GM18868 (cell line): ENCODE measurements around the gene AGPAT1.
"Not testable (repeated sequence)": the region's sequence is repeated elsewhere in the genome, so short reads cannot be mapped to it uniquely, and the experiment has no call there.

Source experiments
- ATAC-seq: cut with Tn5 transposase; IDR thresholded peaks from one replicate; pipeline ENCODE4 v1.9.1; 2021; ENCODE audit warnings: mild to moderate bottlenecking, moderate library complexity; ENCODE audit not compliant: unreplicated experiment

AGPAT1 gene

DNA sequence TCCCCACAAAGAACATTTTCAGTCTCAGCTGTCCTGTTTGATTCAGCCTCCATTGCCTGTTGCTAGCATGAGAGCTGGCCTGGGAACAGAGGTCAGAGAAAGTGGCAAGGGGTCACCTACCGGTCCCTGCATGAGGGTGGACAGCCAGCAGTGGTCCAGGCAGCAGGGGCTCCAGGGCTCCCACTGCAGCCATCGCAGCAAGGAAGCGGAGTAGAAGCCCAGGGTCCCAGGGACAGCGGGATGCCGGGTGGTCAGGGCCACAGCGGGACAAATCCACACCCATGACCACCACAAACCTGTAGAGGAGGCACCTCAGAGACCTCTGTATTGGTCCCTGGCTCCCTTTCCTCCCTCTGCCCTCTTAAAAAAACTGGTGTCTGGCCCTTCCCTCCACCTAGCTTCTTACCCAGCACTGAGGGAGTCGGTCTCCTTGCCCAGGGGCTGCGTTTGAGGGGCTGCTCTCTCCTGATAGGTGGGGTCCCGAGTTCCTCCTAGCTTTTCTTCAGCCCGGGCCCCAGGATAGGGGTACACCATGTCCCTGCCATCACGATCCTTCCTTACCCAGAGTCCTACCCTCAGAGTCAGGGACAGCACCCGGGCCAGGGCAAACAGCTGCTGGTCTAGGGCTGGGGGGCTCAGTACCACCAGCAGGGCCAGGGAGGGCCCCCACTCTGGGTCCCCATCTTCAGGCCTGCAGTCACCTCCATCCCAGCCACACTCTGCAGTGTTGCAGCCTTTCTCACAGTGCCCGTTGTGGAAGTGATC lies 25.0 kb upstream of the AGPAT1 start:
- ATAC-seq: no peak

DNA sequence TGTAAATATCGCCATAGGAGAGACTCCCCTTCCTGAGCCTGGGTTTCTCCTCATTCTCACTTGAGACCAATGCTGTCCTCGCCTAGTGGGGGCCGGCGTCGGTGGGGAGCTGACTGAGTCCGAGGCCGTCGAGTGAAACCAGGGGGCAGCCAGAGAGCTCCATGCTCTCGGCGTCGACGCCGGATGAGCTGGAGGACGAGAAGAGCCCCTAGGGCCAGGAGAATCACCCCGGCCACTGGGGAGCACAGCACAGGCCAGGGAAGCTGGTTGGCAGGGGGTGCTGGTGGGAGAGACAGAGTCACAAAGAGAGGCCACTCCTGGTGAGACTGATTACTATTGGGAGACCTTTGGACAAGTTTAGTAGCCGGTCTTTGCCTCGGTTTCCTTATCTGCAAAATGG lies 23.0 kb upstream of the AGPAT1 start:
- no peak for ATAC-seq

DNA sequence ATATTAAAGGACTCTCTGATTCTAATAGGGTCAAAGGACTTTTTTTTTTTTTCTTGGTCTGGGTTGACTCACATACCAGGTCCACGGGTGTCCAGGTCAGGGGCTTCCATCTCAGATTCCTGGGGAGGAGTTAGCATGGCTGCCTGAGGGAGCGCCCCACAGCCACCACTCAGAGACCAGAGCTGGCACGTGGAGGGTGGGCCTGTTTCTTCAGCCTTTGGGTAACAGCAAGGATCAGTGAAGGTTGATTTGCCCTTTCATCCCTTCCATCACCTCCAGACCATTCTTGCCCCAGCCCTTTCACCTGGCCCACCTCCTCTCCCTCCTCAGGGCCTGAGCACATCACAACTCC lies 22.4 kb upstream of the AGPAT1 start:
- ATAC-seq: no peak

DNA sequence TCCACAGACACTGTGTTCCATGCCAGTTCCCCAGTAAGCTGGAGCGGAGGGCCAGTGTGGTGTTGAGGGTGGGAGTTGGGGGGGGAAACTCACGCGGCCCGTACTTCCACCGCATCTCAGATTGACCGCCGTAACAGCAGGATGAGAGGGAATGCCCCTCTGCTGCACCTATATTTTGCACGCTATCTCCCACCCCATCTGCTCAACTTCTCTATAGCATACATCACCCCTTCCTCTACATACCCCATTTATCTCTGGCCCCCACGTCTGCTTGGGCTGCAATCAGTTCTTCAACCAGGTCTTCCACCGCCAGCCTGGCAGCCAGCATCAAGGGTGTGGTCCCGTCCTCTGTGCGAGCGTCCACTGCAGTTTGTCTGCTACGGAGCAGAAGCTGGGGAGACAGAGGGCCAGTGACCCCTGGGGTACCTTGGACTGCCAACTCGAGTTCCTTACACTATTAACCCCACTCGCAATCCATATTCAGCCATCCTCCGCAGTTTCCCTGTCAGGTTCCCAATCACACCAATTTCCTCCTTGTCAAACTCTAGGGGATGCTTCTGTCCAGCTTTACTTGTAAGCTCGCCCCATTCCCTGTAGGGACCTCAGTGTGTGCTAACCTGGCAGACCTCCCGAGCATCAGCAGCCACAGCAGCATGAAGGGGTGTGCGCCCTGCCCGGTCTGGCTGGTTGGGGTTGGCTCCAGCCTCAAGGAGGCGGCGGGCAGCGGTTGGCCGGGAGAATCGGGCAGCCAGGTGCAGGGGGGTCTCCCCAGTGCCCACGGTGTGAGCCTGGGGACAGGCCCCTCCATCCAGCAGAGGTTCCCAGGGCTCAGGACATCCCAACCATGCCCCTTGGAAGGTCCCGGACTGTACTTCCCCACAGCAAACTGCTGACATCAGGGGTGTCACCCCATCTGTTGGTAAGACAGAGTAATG lies 21.1 kb upstream of the AGPAT1 start:
- ATAC-seq: no peak

DNA sequence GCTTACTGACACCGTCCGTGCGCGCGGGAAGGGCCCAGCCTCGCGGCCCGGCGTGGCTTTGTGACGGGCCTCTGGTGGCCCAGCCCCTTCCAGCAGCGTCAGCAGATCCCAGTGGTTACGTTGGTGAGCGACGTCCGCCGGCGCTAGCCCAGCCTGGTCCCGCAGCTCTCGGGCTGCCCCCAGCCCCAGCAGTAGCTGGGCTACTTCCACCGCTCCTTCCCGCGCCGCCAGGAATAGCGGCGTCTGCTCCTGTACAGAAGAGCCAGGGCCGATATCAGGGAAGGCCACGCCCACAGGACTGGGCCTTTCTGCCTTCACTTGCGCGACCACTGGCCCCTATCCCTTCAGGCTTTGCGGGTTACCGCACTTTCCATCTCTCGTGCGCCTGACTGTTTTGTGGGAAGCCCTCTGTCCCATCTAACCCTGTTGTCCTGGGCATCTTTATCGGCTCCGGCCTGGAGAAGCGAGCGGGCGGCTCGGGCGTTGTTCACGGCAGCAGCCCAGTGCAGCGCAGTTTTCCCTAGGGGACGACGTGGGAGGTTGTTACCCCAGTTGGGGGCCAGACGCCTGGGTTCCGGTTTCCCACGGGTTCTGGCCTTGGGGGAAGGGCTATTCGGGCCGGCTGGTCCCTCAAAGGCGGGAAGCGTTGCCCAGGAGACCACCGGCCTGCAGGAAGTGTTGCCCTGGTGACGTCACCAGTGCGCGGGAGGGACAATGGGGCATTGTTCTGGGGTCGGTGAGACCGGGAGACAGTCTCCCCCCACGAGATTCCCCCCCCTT lies 20.2 kb upstream of the AGPAT1 start:
- peak; percentile 77 for ATAC-seq

DNA sequence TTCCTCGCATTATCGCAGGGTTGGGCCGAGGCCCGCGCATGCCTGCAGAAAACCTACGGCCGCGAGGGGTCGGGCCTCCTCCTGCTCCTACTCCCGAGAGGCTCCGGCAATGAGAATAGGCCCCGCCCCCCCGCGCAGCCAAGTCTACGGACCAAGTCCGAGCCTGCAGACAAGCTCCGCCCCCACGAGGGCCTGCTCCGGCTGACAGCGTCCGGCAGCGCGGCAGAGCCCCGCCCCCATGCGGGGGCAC lies 19.7 kb upstream of the AGPAT1 start:
- ATAC-seq: peak; percentile 63

DNA sequence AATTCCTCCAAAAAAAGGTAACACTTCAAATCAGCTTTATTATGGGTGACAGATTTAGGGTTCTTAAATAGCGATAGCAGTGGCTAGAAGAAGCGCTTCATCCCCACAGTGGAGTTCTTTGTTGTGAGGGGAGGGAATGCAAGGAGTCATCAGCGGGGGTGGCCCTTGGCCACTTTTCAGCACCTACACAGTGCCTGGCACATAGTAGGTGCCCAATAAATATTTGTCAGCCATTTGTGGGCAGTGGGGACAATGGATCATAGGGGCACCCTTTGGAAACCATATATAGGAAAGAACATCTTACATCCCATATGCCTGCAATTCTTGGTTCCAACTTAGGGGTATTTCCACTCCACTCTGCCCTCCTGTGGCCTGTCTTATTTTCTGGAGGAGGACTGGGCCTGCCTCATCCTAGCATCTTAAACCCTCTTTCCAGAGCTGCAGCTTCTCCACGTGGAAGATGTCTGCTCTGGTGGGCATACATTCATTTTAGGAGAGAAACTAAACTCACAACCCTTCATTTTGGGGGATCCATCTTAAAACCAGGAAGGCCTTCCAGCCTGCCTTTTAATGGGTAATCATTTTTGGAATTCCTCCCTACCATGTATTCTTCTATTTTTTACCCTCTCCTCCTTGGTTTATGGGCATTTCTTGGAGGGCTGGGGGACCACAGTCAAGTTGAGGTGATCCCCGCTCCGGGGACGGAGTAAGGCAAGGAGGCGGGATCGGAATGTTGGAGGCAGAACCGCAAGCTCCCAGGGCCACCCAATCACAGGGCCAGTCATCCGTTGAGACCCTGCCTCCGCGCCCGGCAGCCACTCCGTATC lies 19.2 kb upstream of the AGPAT1 start:
- ATAC-seq: no peak

DNA sequence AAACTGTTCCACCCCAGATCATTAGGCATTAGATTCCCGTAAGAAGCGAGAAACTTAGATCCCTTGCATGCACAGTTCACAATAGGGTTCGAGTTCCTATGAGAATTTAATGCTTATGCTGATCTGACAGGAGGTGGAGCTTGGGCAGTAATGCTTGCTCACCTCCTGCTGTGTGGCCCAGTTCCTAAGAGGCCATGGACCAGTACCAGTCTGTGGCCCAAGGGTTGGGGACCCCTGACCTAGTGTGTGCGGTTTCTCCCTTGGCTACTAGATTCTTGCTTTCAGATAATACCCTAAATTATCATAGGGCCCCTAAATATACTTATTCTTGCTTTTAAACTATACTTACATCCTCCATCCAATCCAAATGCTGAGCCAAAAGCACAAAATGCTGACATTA lies 18.5 kb upstream of the AGPAT1 start:
- no peak for ATAC-seq

DNA sequence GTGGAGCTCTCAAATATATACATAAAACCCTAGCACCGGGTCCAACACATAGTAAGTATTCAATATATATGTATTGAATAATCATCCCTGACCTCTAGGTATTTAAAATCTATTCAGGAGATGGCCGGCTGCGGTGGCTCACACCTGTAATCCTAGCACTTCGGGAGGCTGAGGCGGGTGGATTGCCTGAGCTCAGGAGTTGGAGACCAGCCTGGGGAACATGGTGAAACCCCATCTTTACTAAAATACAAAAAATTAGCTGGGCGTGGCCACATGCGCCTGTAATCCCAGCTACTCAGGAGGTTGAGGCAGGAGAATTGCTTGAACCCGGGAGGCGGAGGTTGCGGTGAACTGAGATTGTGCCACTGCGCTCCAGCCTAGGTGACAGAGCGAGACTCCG lies 17.2 kb upstream of the AGPAT1 start:
- ATAC-seq: not testable (repeated sequence)

DNA sequence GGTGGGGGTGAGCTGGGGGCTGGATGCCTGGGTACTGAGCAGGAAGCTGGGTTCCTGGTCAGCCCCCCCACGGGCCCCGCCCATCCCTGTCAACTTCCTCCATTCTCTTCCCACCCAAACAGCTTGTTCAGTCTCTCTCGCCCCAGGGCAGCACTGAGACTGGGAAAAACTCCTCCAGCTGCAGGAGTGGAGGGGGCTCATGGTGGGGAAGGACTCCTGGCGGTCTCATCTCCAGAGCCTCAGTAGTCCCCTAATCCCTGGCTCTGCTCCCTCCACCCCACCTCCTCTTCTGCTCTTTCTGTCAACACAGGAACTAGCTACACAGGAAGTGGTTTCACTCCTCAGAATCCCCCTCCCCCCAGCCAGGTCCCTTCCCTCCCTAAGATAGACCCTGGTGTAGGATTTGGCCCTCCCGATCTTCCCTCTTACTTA lies 16.7 kb upstream of the AGPAT1 start, which contains the start of gene GPSM3:
TSS of gene GPSM3 (minus strand) at position 36 of the 432 bp plus-strand sequence. CDS start 130 bp downstream, outside the sequence.
- ATAC-seq: no peak

DNA sequence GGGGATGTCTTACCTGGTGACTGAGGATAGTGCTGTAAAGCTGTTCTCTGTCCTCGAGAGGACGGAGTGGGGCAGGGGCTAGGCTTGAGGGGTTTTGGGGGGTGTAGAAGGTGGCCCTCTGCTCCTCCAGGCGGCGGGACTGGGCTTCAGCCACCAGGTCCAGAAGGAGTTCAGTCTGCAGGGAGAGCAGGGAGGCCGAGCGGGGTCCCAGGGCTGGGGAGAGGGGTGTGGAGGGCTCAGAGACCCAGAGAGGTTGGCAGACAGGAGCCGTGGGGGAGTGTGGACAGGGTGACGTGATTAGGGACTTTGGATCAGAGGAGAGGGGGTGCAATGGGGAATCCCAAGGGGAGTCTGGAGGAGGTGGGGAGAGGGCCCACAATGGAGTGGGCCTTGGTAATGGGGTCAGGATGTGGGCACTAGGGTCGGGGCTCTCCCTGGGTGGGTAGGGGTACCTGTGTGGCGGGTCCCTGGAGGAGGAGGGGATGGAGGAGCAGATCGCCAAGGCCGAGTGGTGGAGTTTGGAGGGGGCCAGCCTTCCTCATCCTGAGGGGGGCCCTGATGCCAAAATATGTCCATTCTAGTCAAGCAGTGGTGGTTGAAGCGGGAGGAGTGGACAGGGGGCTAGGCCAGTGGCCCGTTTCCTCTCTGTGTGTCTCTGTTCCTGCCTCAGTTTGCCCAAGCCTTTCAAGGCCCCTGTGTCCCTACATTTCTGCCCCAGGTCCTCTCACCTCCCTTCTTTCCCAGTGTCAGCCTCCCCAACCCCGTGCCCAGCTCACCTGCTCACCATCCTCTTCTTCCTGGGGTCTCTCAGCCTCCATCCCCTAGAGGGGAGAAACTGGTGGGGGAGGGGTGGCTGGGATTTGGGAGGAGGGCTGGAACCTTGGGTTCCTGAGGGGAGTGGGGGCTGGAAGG lies 16.1 kb upstream of the AGPAT1 start:
- no peak for ATAC-seq

DNA sequence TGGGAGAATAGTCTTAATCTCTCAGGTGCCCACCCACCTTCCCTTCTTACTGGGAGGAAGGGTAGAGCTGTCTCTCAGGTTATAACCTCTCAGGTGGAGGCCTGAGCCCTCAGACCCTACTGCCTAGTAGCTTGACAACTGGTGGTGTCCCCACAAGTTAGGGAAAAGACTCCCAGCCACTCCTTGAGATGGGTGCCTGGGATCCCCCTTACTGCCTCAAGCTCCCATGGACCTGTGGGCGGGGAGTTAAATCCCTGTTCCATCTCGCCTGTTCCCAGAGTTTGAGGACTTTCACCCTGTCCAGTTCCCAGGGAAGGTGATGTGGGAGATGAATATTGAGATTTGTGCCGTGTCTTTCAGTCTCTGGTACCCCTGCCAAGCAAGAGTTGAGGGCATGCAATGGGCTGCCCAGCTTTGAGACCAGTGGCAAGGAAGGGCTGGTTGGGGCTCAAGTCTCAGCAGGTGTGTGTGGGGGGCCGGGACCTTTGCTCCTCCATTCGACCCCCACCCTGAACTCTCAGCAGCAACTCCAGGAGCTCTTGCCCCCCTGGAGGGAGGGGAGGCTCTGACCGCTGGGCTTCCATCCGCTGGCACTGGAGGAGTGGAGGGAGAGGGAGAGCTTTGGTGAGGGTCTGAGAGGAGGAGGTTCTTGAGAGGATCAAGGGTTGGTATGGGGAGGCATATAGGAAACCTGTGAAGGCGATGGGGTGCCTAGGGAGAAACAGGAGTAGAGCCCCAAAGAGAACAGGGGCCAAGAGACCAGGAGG lies 15.2 kb upstream of the AGPAT1 start:
- ATAC-seq: no peak

DNA sequence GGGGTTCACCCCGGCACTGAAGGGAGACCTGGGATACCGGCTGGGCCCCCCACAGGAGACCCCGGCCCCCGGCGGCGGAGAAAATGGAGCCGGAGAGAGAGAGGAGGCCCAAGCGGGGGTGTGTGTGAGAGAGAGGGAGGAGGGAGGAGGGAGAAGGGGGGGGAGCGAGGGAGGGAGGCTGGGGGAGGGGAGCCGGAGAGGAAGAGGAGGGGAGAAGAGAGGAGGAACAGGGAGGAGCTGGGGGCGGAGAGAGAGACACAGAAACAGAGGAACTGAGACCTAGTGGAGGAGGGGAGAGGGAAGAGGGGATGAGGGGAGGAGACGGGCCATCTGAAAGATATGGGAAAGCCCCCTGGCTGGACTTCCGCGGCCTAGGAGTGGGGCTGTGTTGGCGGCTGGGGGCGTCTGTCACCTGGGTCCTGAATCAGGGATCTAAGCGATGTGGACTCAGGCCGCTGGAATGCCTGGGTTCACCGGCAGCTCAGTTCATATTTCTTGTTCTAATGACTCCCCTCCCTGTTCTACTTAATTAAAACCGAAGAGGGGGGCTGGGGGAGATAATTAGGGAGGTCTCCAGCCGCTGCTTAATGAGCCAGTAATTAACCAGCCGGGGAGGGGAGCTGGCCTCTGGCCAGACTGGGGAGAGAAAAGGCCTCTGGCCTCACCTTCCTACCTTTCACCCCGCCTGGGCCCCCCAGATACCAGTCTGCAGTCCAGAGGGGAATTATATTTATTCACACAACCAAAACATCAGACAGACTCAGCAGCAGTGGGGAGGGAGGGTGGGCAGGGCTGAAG lies 14.4 kb upstream of the AGPAT1 start, which contains the start of gene PBX2:
TSS of gene PBX2 (minus strand) at position 149 of the 798 bp plus-strand sequence. CDS start 287 bp downstream, outside the sequence.
- peak; percentile 70 for ATAC-seq

DNA sequence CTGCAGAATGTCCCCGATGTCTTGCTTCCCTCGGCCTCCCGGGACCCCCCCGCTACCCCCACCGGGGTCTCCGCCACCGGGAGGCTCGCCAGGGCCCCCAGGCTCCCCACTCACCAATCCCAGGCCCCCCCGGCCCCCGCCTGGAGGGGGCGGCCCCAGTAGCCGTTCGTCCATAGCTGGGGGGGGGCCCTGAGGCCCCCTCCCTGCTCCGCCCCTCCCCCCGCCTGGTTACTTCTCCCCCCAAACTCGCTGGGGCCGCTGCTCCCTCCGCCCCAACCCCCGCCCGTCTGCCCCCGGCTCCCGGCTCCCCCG lies 13.8 kb upstream of the AGPAT1 start:
- ATAC-seq: no peak

DNA sequence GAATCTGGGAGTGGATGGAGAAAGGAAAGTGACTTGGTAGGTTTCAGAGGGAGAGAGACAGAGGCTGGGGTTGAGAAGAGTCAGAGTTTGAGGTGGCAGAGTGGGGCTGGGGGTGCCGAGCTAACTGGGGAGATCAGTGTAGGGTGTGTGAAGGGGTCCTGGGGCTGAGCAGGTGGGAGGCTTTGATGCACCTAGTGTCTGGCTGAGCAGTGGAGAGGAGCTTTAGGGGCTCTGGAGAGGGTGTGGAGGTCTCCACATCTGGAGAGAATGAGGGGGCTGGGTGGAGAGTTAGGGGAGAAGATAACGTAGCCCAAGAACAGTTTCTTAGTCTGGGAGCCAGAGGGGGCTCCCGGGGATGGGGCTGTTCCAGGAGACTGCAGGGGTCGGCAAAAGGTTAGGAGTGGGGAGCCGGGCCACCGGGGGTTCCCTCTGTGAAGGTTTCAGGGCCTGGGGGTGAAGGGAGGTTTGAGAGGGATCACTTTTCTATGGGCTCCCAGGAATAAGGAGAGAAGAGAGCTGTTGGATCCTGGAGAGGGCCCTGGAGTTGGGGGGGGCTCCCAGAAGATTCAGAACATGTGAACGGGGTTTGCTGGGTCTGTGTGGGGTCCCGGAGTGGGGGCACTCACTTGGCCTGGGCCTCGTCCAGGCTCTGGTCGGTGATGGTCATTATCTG lies 13.3 kb upstream of the AGPAT1 start:
- ATAC-seq: no peak

DNA sequence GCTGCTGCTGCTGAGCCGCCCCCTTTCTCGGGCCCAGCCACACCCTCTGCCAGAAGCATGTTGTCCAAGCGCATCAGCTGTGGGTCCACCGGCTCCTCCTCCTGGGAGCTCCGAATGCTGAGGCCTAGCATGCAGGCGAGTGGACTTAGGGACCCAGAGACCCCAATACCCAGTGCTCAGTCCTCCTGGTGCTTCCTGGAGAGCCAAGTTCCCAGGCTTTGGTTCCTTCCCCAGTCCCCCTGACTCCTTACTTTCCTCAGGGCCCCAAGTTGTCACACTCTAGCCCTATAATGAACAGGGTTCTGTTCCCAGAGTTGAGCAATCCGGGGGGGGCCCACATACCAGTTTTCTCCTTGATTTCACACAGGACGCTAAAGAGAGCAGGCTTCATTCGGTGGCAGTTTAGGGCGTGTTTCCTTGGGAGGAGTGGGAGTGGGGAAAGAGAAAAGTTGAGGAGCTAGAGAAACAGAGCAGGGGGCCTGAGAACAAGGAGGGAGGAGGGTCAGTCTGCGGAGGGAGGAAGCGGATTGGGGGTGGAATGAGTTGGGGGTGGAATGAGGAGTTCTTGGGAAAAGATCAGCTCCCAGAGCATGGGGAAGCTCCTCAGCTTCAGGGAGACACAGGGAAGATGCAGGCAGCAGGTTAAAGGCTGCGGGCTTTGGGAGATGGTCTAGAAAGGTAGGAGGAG lies 12.6 kb upstream of the AGPAT1 start:
- no peak for ATAC-seq
